ENCODE data around the gene ARL4C. TPM values are rescaled to one million over a fixed set of nuclear protein-coding genes. Genes with fewer than 3 reads are reported as not detected.

ARL4C gene
- total RNA-seq, 3 donors from 2014 or later = 4.5 to 15.1 (median 8.4) TPM

DNA sequence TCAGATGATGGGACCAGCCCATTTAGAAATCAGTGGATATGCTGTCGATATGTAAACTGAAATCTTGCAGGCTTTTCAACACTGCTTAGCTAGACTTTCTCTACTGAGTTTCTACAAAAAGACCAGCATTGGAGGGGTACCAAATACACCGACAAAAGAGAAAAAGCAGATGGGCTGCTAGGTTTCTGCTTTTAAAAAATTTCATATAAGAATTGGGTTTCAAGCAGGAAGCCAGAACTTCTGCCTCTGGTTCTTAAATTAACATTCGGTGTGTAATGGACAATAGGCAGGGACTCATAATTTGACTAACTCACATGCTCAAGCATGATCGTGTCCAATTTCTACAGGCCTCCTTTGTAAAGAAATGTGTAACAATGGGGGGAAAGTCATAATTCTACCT, 3.1 kb downstream of the ARL4C start:
- intact Hi-C loops (cut with DNase I, micrococcal nuclease) = no loop called here
- H3K4me3 ChIP-seq = no peak overlapping the region
- no peaks in the 10 kb centered on the region for H3K36me3 ChIP-seq (ENCODE audit: low read depth)
- no peak for TF ChIP-seq CTCF (IDR thresholded peaks at IDR 0.05)
- DNase-seq (no peak), ATAC-seq (no peak)
- H3K4me1 ChIP-seq (ENCODE audit: low read depth) = peaks cover 10% of the 10 kb centered on the region
- H3K9me3 ChIP-seq = no peaks in the 10 kb centered on the region

GRCh38 chr2:234492717-234493485, 4.0 kb downstream of the ARL4C start:
- H3K9me3 ChIP-seq = no peaks in the 10 kb centered on the region
- intact Hi-C loops (cut with DNase I, micrococcal nuclease) = no loop called here
- no peak for TF ChIP-seq CTCF (IDR thresholded peaks at IDR 0.05)
- ATAC-seq (no peak), DNase-seq (no peak)
- peaks cover 10% of the 10 kb centered on the region for H3K4me1 ChIP-seq (ENCODE audit: low read depth)
- H3K36me3 ChIP-seq (ENCODE audit: low read depth) = no peaks in the 10 kb centered on the region
- H3K4me3 ChIP-seq = no peak overlapping the region

GRCh38 chr2:234491897-234492296, 5.0 kb downstream of the ARL4C start:
- no peak for TF ChIP-seq CTCF (IDR thresholded peaks at IDR 0.05)

DNA sequence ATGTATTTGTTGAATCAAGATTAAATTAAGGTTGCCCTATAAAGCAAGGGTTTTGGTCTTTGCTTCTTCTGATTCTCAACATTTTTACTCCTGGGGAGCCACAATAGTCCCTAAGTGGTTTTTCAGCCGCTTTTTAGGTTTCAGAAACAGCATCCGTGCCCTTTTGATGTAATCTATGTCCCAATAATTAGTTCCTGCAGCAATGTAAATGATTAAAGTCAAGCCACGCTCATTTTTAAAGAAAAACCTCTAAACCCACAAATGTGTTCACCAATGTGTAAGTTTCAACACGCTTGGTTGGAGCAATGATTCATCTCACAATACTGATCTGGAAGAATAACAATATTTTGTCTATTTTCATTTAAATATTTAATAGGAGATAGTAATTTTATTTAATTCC, 5.6 kb downstream of the ARL4C start:
- no peak overlapping the region for H3K4me3 ChIP-seq
- no peaks in the 10 kb centered on the region for H3K9me3 ChIP-seq
- TF ChIP-seq CTCF (IDR thresholded peaks at IDR 0.05) = no peak
- no peaks in the 10 kb centered on the region for H3K36me3 ChIP-seq (ENCODE audit: low read depth)
- intact Hi-C loops (cut with DNase I, micrococcal nuclease) = no loop called here
- DNase-seq (no peak), ATAC-seq (no peak)
- H3K4me1 ChIP-seq (ENCODE audit: low read depth) = peaks cover 8% of the 10 kb centered on the region

More at GRCh38 chr2:234491897-234492296, 5.0 kb downstream of the ARL4C start:
- no peaks in the 10 kb centered on the region for H3K36me3 ChIP-seq (ENCODE audit: low read depth)
- ATAC-seq (no peak), DNase-seq (no peak)
- H3K4me1 ChIP-seq (ENCODE audit: low read depth) = peaks cover 8% of the 10 kb centered on the region
- H3K9me3 ChIP-seq = no peaks in the 10 kb centered on the region
- intact Hi-C loops (cut with DNase I, micrococcal nuclease) = no loop called here
- no peak overlapping the region for H3K4me3 ChIP-seq

DNA sequence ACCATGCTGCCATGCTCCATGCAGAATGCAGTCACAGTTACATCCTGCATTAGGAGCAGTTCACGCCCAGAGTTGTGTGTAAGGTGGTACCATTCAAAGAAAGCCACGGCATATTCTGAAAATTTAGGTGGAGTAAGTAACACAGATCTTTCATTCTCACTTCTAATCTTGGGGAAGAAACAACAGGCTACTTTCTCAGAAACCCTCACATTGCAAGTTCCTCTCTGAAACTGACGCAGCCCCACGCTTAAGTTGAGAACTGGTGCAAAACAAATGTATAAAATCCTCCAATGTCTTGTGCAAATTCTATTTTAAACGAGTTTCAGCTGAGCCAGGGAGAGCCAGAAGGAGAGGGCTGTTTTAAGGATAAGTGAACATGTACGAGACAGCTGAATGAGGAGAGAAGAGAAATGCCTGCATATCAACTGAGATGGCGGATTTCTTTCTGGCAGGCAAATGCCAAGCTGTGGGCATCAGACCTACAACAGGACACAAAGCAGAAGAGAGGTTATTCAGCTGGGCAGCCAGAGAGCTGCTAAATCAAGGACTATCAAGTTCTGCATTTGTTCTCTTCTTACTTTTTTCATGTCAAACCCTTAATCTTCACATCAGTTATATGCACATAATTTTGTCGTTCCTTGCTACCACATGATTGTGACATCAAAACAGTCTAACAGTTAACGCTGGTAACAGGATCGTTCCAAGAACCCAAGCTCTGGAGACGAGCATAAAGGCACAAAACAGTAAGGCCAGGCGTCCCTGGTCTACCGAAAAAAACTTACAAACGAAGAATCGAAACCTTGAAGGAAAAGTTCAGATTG, 6.4 kb downstream of the ARL4C start:
- no peak for TF ChIP-seq CTCF (IDR thresholded peaks at IDR 0.05)
- H3K4me1 ChIP-seq (ENCODE audit: low read depth) = peaks cover under 1% of the 10 kb centered on the region
- no peak for ATAC-seq
- intact Hi-C loops (cut with DNase I, micrococcal nuclease) = no loop called here
- no peaks in the 10 kb centered on the region for H3K9me3 ChIP-seq
- no peaks in the 10 kb centered on the region for H3K36me3 ChIP-seq (ENCODE audit: low read depth)
- no peak overlapping the region for H3K4me3 ChIP-seq
- no peak for DNase-seq
